Astrocyte of the spinal cord (primary cell): ENCODE measurements around the gene NPR3.

Source experiments
- DNase-seq: peaks from one replicate; pipeline ENCODE4 v3.0.0; 2011; ENCODE audit warnings: low read depth, low spot score
- H3K4me3 ChIP-seq: 2 replicates; pipeline ENCODE4 v1.5.1; 2011; ENCODE audit warnings: low read depth, mild to moderate bottlenecking, low read length, moderate library complexity
- CTCF ChIP-seq: IDR thresholded peaks from 2 replicates; pipeline ENCODE4 v1.5.1; 2012; ENCODE audit warnings: low read depth, mild to moderate bottlenecking, low read length, inconsistent platforms
- in situ Hi-C: cut with HindIII; loops from 2 replicates; pipeline ENCODE4 v1.10.0; 2017; ENCODE audit warnings: low sequenced_read_pairs

The NPR3 gene

GRCh38 chr5:32710550-32711361 lies at the start of gene NPR3:
Gene NPR3 (plus strand): TSS chr5:32711321. CDS start chr5:32711777, 456 bp downstream.
- peak within 1 kb of the TSS; percentile 70 for H3K4me3 ChIP-seq
- TF ChIP-seq CTCF: no peak
- in situ Hi-C loops: no loop called here
- peak; percentile 15 for DNase-seq

- in situ Hi-C loops: no loop called here
- no peak for DNase-seq
- no peak for TF ChIP-seq CTCF
- H3K4me3 ChIP-seq: no peak overlapping the region
Measured at GRCh38 chr5:32664523-32664922, 46.6 kb upstream of the NPR3 start.

GRCh38 chr5:32668552-32668951 lies 42.6 kb upstream of the NPR3 start:
- DNase-seq: no peak
- TF ChIP-seq CTCF: no peak
- no peak overlapping the region for H3K4me3 ChIP-seq
- in situ Hi-C loops: no loop called here

- no peak overlapping the region for H3K4me3 ChIP-seq
- no peak for TF ChIP-seq CTCF
- DNase-seq: no peak
- in situ Hi-C loops: no loop called here
Measured at GRCh38 chr5:32673272-32673671, 37.8 kb upstream of the NPR3 start.

GRCh38 chr5:32677023-32677422 lies 34.1 kb upstream of the NPR3 start:
- no peak for TF ChIP-seq CTCF
- DNase-seq: no peak
- in situ Hi-C loops: no loop called here
- H3K4me3 ChIP-seq: no peak overlapping the region

- no peak for TF ChIP-seq CTCF
- DNase-seq: no peak
- H3K4me3 ChIP-seq: no peak overlapping the region
- in situ Hi-C loops: no loop called here
Measured at GRCh38 chr5:32678472-32678871, 32.6 kb upstream of the NPR3 start.

GRCh38 chr5:32679218-32679617 lies 31.9 kb upstream of the NPR3 start:
- no peak for DNase-seq
- in situ Hi-C loops: no loop called here
- no peak for TF ChIP-seq CTCF
- no peak overlapping the region for H3K4me3 ChIP-seq
